ENCODE data around the gene FGGY. TPM values are rescaled to one million over a fixed set of nuclear protein-coding genes. Genes with fewer than 3 reads are reported as not detected.
A peak's percentile ranks its signal among the peaks of the same experiment; 100 is the strongest.

The FGGY gene
- total and polyA plus RNA-seq, 4 donors = 9.0 to 44.4 (median 21.1) TPM

DNA sequence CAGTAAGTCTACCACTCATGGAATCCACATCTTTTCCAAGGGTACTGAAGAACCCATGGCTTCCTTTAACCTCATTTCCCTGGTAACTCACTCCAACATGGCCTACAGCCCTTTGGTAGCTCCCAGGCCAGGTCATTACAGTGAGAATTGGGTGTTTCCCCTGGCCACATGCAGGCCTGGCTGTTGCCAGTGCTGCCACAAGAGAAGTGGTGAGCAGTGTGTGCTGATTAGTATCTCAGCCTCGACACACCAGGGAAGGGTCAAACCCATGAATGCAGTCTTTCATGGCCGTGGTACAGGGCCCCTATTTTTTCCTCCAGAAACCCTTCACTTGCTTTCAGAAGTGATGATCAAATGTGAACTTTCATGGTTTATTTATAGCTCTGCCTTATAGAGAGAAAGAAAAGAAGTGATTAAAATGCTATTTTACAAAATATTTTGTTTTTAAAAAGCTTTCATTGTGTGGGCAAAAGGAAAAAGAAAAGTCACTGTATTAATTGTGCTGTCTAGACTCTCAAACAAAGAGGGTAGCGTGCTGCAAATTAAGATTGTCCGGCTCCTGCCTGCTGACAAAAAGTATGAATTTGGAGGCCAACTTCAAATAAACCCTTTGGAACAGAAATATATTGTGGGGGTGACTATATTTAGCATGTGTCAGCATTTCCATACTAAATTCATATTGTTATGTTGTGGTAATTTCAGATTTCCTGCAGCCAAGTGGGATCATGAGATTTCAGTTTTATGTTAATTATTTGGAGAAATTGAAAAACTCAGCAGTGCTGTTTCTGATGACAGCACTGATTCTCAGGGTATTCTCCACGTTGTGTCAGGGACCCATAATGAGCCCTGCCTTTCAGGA, 455.9 kb downstream of the FGGY start:
- peak in 2 of 6 donors; percentile 15 to 60 for DNase-seq (ENCODE audit: low read depth in 4 of 6, low spot score in 6 of 6)
- Histone ChIP-seq H3K4me1 (ENCODE audit: control insufficient read depth, insufficient read depth, low read length) (peaks cover 4% of the 10 kb centered on the region), H3K4me3 (ENCODE audit: low read depth, low read length) (no peak overlapping the region), H3K36me3 (ENCODE audit: control insufficient read depth, insufficient read depth, low read length) (no peaks in the 10 kb centered on the region), H3K27ac (ENCODE audit: low read depth, low read length) (peak overlapping the region; percentile 50), H3K9me3 (ENCODE audit: control insufficient read depth, insufficient read depth, low read length) (no peaks in the 10 kb centered on the region), H3K27me3 (ENCODE audit: control insufficient read depth, insufficient read depth, low read length) (no peaks in the 10 kb centered on the region)
- 17% methylated on average over 1 of the region's 5 CpGs for WGBS (ENCODE audit: insufficient coverage)

DNA sequence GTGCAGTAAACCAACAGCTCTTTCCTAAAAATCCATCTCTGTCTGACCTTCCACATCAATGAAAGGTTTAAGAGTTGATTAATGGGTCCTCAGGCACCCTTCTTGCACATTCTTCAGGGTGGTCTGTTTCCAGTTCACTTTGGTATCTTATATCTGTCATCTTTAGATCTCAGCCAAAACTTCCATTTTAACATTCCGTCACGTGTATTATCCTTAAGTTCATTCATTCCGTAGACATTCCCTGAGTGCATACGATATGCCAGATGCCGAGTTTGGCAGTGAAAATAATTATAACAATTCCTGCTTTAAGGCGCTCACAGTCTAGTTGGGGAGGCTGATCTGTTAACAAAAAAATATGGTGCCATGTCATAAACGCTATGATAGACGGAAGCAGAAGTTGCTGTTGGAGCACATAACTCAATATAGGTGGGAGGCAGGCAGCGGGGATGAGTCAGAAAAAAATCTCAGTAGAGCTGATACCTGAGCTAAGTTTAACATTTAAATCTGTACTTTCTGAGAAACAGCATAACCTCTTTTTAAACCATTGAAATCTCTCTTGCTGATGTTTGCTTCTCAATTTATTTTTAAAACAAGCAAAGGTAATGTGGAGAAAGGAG, 458.3 kb downstream of the FGGY start:
- WGBS (ENCODE audit: insufficient coverage) = 80% methylated on average over 2 of the region's 9 CpGs
- Histone ChIP-seq H3K27ac (ENCODE audit: low read depth, low read length) (no peak overlapping the region), H3K4me1 (ENCODE audit: control insufficient read depth, insufficient read depth, low read length) (peaks cover 4% of the 10 kb centered on the region), H3K4me3 (ENCODE audit: low read depth, low read length) (no peak overlapping the region), H3K36me3 (ENCODE audit: control insufficient read depth, insufficient read depth, low read length) (no peaks in the 10 kb centered on the region), H3K27me3 (ENCODE audit: control insufficient read depth, insufficient read depth, low read length) (no peaks in the 10 kb centered on the region), H3K9me3 (ENCODE audit: control insufficient read depth, insufficient read depth, low read length) (no peaks in the 10 kb centered on the region)
- peak in 1 of 6 donors; percentile 74 for DNase-seq (ENCODE audit: low read depth in 4 of 6, low spot score in 6 of 6)

DNA sequence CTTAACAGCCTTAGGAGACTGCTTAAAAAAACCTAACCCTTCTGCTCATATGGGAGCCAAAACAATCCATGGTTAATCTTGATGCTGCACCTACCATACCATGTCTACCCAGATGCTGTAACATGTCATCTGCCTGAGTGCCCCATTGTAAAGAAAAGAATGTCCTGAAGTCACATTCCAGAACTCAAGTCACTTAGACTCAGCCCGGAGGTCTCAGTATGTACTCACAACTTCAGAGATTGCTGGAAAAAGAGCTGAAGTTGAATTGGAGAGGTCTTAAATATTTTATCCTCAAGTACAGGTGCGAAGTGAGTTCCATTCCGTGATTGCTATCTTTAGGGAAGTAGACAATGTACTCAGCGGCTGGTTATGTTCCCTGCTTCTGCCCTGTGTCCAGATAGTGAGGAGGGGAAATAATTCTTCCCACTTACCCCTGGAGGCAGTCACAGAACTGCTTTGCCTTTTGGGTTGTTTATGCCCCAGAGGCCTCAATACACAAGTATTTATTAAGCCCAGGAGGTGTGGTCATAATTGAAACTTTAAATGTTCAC, 460.4 kb downstream of the FGGY start:
- no peak for DNase-seq (ENCODE audit: low read depth in 4 of 6, low spot score in 6 of 6)
- no peaks in the 10 kb centered on the region for H3K9me3 ChIP-seq (ENCODE audit: control insufficient read depth, insufficient read depth, low read length)
- H3K27ac ChIP-seq (ENCODE audit: low read depth, low read length) = no peak overlapping the region
- H3K4me1 ChIP-seq (ENCODE audit: control insufficient read depth, insufficient read depth, low read length) = peaks cover 4% of the 10 kb centered on the region
- no peak overlapping the region for H3K4me3 ChIP-seq (ENCODE audit: low read depth, low read length)
- H3K36me3 ChIP-seq (ENCODE audit: control insufficient read depth, insufficient read depth, low read length) = no peaks in the 10 kb centered on the region
- no CpG with 5 or more reads among the region's 4 CpGs for WGBS (ENCODE audit: insufficient coverage)
- H3K27me3 ChIP-seq (ENCODE audit: control insufficient read depth, insufficient read depth, low read length) = no peaks in the 10 kb centered on the region

DNA sequence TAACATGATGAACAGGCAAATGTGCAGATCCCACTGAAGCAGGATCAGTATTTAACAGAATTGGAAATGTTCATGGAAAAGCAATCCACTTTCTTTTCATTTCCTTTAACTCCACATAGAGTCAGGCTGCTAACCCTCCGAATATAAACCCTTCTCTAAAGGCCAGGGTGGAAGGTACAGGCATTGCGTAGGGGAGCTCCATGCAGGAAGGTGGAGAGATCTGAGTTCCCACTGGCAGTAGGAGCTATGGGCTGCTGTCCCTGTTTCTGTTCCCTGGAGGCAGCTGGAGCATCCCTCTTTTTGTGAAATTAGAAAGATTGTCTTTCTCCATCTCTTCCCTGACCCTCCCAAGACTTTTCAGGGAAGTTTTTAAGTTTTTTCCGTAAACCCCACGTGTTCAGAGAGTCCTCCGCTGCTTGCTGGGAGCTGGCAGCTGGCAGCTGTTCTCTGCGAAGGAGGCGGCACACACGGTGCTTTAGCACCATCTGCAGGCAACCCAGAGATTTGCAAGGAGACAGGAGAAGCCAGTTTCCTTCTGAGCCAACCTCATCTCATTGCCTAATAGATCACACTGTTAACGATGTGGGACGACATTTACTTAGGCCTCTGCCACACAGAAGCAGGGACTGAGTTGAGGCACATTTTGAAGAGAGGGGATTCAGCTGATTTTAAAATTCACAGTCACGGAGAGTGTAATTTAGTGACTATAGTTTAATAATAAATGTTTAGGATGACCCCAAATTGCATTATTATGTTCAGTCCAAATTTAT, 462.4 kb downstream of the FGGY start:
- H3K4me1 ChIP-seq (ENCODE audit: control insufficient read depth, insufficient read depth, low read length) = no peaks in the 10 kb centered on the region
- no peaks in the 10 kb centered on the region for H3K36me3 ChIP-seq (ENCODE audit: control insufficient read depth, insufficient read depth, low read length)
- H3K27me3 ChIP-seq (ENCODE audit: control insufficient read depth, insufficient read depth, low read length) = no peaks in the 10 kb centered on the region
- H3K9me3 ChIP-seq (ENCODE audit: control insufficient read depth, insufficient read depth, low read length) = no peaks in the 10 kb centered on the region
- 0% methylated on average over 6 of the region's 11 CpGs for WGBS (ENCODE audit: insufficient coverage)
- peak; percentile 64 to 94 (median 72) for DNase-seq (ENCODE audit: low read depth in 4 of 6, low spot score in 6 of 6)
- no peak overlapping the region for H3K27ac ChIP-seq (ENCODE audit: low read depth, low read length)
- no peak overlapping the region for H3K4me3 ChIP-seq (ENCODE audit: low read depth, low read length)

DNA sequence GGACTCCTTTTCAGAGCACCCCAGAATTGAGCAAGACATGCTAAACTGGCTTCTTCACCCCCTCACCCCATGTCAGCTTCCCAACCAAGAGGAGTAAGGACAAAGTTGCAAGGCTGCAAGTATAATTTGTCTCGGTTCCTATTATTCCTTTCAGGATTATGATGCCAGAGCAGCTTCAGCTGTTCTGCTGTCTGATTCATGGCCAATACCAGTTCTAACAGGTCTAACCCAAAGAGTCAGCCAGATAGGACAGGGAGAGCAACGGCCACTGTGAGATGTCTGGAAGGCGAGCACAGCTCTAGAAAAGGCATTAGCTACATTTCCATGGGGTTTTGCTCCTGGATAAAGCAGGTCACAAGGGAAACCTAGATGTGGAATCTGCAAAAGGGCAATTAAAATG, 464.5 kb downstream of the FGGY start:
- DNase-seq (ENCODE audit: low read depth in 4 of 6, low spot score in 6 of 6) = no peak
- H3K4me1 ChIP-seq (ENCODE audit: control insufficient read depth, insufficient read depth, low read length) = peaks cover under 1% of the 10 kb centered on the region
- no peaks in the 10 kb centered on the region for H3K36me3 ChIP-seq (ENCODE audit: control insufficient read depth, insufficient read depth, low read length)
- H3K4me3 ChIP-seq (ENCODE audit: low read depth, low read length) = no peak overlapping the region
- H3K27me3 ChIP-seq (ENCODE audit: control insufficient read depth, insufficient read depth, low read length) = no peaks in the 10 kb centered on the region
- no peak overlapping the region for H3K27ac ChIP-seq (ENCODE audit: low read depth, low read length)
- WGBS (ENCODE audit: insufficient coverage) = 66% methylated on average over 2 of the region's 3 CpGs
- no peaks in the 10 kb centered on the region for H3K9me3 ChIP-seq (ENCODE audit: control insufficient read depth, insufficient read depth, low read length)

DNA sequence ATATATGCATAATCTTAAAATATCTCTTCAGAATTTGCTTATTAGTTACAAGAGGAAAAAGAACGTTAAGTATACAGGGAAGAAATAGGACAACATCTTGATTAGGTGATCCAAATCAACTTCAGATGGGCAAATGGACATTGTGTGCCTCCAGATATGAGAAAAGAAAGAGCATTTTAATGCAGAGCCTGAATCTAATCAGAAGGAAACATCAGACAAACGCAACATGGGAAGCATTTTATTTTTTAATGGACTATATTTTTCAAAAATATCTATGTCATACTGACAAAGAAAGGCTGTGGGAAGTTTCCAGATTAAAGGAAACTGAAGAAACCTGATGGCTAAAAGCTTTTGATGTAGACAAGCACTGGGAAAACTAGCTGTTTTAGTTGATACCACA, 466.5 kb downstream of the FGGY start:
- DNase-seq (ENCODE audit: low read depth in 4 of 6, low spot score in 6 of 6) = no peak
- no peak overlapping the region for H3K4me3 ChIP-seq (ENCODE audit: low read depth, low read length)
- WGBS (ENCODE audit: insufficient coverage) = 100% methylated on average over 1 of the region's 2 CpGs
- H3K36me3 ChIP-seq (ENCODE audit: control insufficient read depth, insufficient read depth, low read length) = no peaks in the 10 kb centered on the region
- H3K27ac ChIP-seq (ENCODE audit: low read depth, low read length) = no peak overlapping the region
- no peaks in the 10 kb centered on the region for H3K27me3 ChIP-seq (ENCODE audit: control insufficient read depth, insufficient read depth, low read length)
- peaks cover 3% of the 10 kb centered on the region for H3K4me1 ChIP-seq (ENCODE audit: control insufficient read depth, insufficient read depth, low read length)
- no peaks in the 10 kb centered on the region for H3K9me3 ChIP-seq (ENCODE audit: control insufficient read depth, insufficient read depth, low read length)

DNA sequence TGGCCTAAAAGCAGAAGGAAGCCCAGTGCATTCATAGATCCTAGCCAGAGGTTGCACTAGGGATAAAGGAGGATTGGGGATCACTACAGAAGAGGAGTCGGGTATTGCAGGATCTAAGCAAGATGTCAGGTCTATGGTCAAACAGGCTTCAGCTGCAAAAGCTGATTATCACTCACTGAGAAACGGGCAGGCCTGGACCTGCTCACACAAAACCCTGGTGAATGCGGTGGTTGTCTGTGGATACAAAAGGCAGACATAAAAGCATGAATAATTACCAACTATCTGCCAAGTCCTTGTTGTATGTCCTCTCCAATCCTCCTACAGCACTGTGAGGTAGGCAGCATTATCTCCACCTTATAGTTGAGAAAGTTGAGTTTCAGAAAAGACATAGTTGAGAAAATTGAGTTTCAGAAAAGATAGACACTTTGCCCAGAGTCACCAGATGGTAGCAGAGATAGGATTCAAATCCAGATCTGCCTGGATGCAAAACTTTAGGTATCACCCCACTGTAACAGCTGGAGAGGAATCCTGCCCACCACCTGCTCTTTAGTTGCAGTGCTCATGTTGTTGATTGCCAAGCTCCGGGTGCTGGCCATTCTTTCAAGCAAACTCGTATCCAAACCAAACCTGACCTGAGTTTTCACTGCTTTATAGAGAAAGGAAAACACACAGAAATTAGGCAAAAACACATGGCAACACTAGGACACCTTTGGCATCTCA, 468.3 kb downstream of the FGGY start:
- H3K27me3 ChIP-seq (ENCODE audit: control insufficient read depth, insufficient read depth, low read length) = no peaks in the 10 kb centered on the region
- no peak overlapping the region for H3K27ac ChIP-seq (ENCODE audit: low read depth, low read length)
- 14% methylated on average over 1 of the region's 5 CpGs for WGBS (ENCODE audit: insufficient coverage)
- no peaks in the 10 kb centered on the region for H3K9me3 ChIP-seq (ENCODE audit: control insufficient read depth, insufficient read depth, low read length)
- peaks cover 3% of the 10 kb centered on the region for H3K4me1 ChIP-seq (ENCODE audit: control insufficient read depth, insufficient read depth, low read length)
- no peaks in the 10 kb centered on the region for H3K36me3 ChIP-seq (ENCODE audit: control insufficient read depth, insufficient read depth, low read length)
- no peak overlapping the region for H3K4me3 ChIP-seq (ENCODE audit: low read depth, low read length)
- no peak for DNase-seq (ENCODE audit: low read depth in 4 of 6, low spot score in 6 of 6)

DNA sequence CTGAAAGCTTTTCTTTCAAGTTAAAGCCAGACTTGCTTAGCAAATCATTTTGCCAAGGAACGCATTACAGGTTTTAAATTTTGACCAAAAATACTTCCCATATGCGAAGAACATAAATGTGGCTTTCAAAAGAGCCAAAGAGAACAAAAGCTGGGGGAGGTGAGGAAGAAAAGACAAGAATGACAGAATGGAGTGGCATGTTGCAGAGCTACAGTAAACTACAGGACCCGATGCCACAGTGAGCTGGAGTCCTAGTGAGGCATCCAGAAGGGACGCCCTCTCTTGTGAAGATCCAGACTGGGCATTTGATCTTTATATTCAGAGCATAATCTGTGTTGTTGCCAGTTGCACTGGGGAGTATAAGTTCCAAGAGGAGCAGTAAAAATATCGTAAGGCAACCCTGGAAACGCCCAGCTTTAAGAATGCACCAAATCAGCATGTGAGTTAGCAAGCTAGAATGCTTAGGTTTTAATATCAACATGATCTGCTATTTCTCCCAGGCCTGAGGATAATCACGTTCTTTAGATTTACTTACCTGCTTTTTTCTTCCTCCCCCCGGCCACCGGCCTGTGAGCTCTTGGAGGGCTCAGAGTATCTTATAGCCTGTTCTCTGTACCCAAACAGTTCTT, 469.4 kb downstream of the FGGY start:
- no peak overlapping the region for H3K4me3 ChIP-seq (ENCODE audit: low read depth, low read length)
- H3K27ac ChIP-seq (ENCODE audit: low read depth, low read length) = no peak overlapping the region
- H3K27me3 ChIP-seq (ENCODE audit: control insufficient read depth, insufficient read depth, low read length) = no peaks in the 10 kb centered on the region
- H3K4me1 ChIP-seq (ENCODE audit: control insufficient read depth, insufficient read depth, low read length) = peaks cover 3% of the 10 kb centered on the region
- H3K9me3 ChIP-seq (ENCODE audit: control insufficient read depth, insufficient read depth, low read length) = no peaks in the 10 kb centered on the region
- H3K36me3 ChIP-seq (ENCODE audit: control insufficient read depth, insufficient read depth, low read length) = no peaks in the 10 kb centered on the region
- peak in 1 of 6 donors; percentile 68 for DNase-seq (ENCODE audit: low read depth in 4 of 6, low spot score in 6 of 6)
- 58% methylated on average over 4 of the region's 9 CpGs for WGBS (ENCODE audit: insufficient coverage)

DNA sequence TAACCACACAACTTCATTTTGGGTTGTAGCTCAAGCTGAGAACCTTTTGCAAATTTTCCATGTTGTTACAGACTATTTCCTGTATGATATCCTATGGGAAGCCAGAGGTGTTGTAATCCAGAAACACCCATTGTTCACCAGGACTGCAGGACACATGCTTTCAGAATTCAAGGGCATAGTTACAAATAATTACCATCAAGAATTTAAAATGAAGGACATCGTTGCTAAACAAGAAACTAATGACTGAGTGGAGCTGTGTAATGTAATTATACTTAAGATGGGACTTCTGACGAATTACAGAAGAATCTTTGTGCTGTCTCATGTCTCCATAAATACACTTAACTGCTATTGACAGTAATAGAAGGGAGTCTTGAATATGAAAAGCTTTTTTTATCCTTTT, 470.2 kb downstream of the FGGY start:
- H3K4me1 ChIP-seq (ENCODE audit: control insufficient read depth, insufficient read depth, low read length) = peaks cover 3% of the 10 kb centered on the region
- H3K4me3 ChIP-seq (ENCODE audit: low read depth, low read length) = no peak overlapping the region
- no peak overlapping the region for H3K27ac ChIP-seq (ENCODE audit: low read depth, low read length)
- no peaks in the 10 kb centered on the region for H3K9me3 ChIP-seq (ENCODE audit: control insufficient read depth, insufficient read depth, low read length)
- DNase-seq (ENCODE audit: low read depth in 4 of 6, low spot score in 6 of 6) = no peak
- no CpG with 5 or more reads among the region's 2 CpGs for WGBS (ENCODE audit: insufficient coverage)
- no peaks in the 10 kb centered on the region for H3K36me3 ChIP-seq (ENCODE audit: control insufficient read depth, insufficient read depth, low read length)
- H3K27me3 ChIP-seq (ENCODE audit: control insufficient read depth, insufficient read depth, low read length) = no peaks in the 10 kb centered on the region

Measured in spinal cord (tissue), 10 donors.